HG03280 (cell line): ENCODE results near the gene CCDC81.

ENCODE experiments used
- ATAC-seq: cut with Tn5 transposase; IDR thresholded peaks from one replicate; pipeline ENCODE4 v1.9.1; 2021; ENCODE audit warnings: mild to moderate bottlenecking, moderate library complexity; ENCODE audit not compliant: unreplicated experiment

Gene CCDC81

GRCh38 chr11:86435711-86436110 lies 61.0 kb downstream of the CCDC81 start:
- no peak for ATAC-seq

- ATAC-seq, result no peak
Measured at GRCh38 chr11:86438685-86439084, 64.0 kb downstream of the CCDC81 start.

GRCh38 chr11:86440305-86440716 lies 65.6 kb downstream of the CCDC81 start:
- no peak for ATAC-seq

- ATAC-seq, result no peak
Measured at GRCh38 chr11:86440843-86441242, 66.2 kb downstream of the CCDC81 start.

- ATAC-seq, result no peak
Measured at GRCh38 chr11:86442420-86442819, 67.7 kb downstream of the CCDC81 start.

- no peak for ATAC-seq
Measured at GRCh38 chr11:86442827-86443226, 68.1 kb downstream of the CCDC81 start.

- no peak for ATAC-seq
Measured at GRCh38 chr11:86443415-86443814, 68.7 kb downstream of the CCDC81 start.

GRCh38 chr11:86444981-86445380 lies 70.3 kb downstream of the CCDC81 start:
- ATAC-seq, result peak; percentile 33

GRCh38 chr11:86446163-86446923 lies 71.7 kb downstream of the CCDC81 start:
- ATAC-seq, result no peak

GRCh38 chr11:86446924-86447285 lies 72.2 kb downstream of the CCDC81 start:
- no peak for ATAC-seq

- no peak for ATAC-seq
Measured at GRCh38 chr11:86447763-86448480, 73.2 kb downstream of the CCDC81 start.

GRCh38 chr11:86449993-86450629 lies 75.4 kb downstream of the CCDC81 start:
- no peak for ATAC-seq

GRCh38 chr11:86453290-86454030 lies 78.8 kb downstream of the CCDC81 start:
- ATAC-seq, result no peak

- ATAC-seq, result peak; percentile 76
Measured at GRCh38 chr11:86456075-86456939, 81.6 kb downstream of the CCDC81 start.

- ATAC-seq, result no peak
Measured at GRCh38 chr11:86458294-86459001, 83.8 kb downstream of the CCDC81 start.

- ATAC-seq, result no peak
Measured at GRCh38 chr11:86459002-86459385, 84.3 kb downstream of the CCDC81 start.

GRCh38 chr11:86459682-86460460 lies 85.2 kb downstream of the CCDC81 start:
- ATAC-seq, result no peak

- ATAC-seq, result no peak
Measured at GRCh38 chr11:86460461-86461385, 86.0 kb downstream of the CCDC81 start.
